Natural killer cell (primary cell): ENCODE results near the gene ADGRL4. TPM values are rescaled to one million over a fixed set of nuclear protein-coding genes. Genes with fewer than 3 reads are reported as not detected.

ENCODE experiments used
- ATAC-seq, 3 donors: fragments of 150-1000 bp in 2 of 3; fragments of 200-7000 bp in 1 of 3; cut with Tn5 transposase; 1 replicate in 1 of 3; 2 replicates in 2 of 3; pipeline ENCODE4 v1.10.0; 2021; ENCODE audit warnings: mild to moderate bottlenecking in 2 of 3, moderate library complexity in 2 of 3
- DNase-seq, 2 donors: peaks; one replicate each; pipeline versions ENCODE4 v3.0.0 to v3.0.0-alpha.2; 2013 to 2021; ENCODE audit warnings: mixed read lengths in 1 of 2
- H3K27ac ChIP-seq: one replicate; pipeline ENCODE4 v1.5.1; 2013; ENCODE audit warnings: mild to moderate bottlenecking, low read length
- H3K27me3 ChIP-seq: one replicate; pipeline ENCODE4 v1.6.1; 2013; ENCODE audit warnings: low read length; ENCODE audit not compliant: control insufficient read depth, insufficient read depth
- H3K36me3 ChIP-seq: one replicate; pipeline ENCODE4 v1.6.1; 2013; ENCODE audit warnings: low read length; ENCODE audit not compliant: control insufficient read depth, insufficient read depth
- H3K4me1 ChIP-seq: one replicate; pipeline ENCODE4 v1.6.1; 2013; ENCODE audit warnings: low read length; ENCODE audit not compliant: control insufficient read depth, insufficient read depth
- H3K4me3 ChIP-seq: one replicate; pipeline ENCODE4 v1.5.1; 2013; ENCODE audit warnings: low read length
- H3K9me3 ChIP-seq: one replicate; pipeline ENCODE4 v1.6.1; 2013; ENCODE audit warnings: low read length; ENCODE audit not compliant: control insufficient read depth, insufficient read depth
- H3K27ac Mint-ChIP-seq, 2 donors: one replicate each; pipeline ENCODE4 v1.8.0; 2022; ENCODE audit warnings: mild to moderate bottlenecking in 2 of 2, mixed read lengths in 2 of 2, moderate library complexity in 1 of 2
- H3K27me3 Mint-ChIP-seq, 2 donors: one replicate each; pipeline ENCODE4 v1.8.0; 2022; ENCODE audit warnings: low read depth in 2 of 2, mixed read lengths in 2 of 2
- H3K36me3 Mint-ChIP-seq: one replicate; pipeline ENCODE4 v1.8.0; 2022; ENCODE audit warnings: mixed read lengths
- H3K4me1 Mint-ChIP-seq, 2 donors: one replicate each; pipeline ENCODE4 v1.8.0; 2022; ENCODE audit warnings: mixed read lengths in 2 of 2
- H3K4me3 Mint-ChIP-seq: one replicate; pipeline ENCODE4 v1.8.0; 2022; ENCODE audit warnings: mild to moderate bottlenecking, moderate library complexity, mixed read lengths
- H3K9me3 Mint-ChIP-seq, 2 donors: one replicate each; pipeline ENCODE4 v1.8.0; 2022; ENCODE audit warnings: mixed read lengths in 2 of 2
- CTCF ChIP-seq: fragments of 200-600 bp; IDR thresholded peaks from one replicate; pipeline ENCODE4 v1.8.0; 2022; ENCODE audit warnings: antibody characterized with exemption
- WGBS: methylation state at CpG from one replicate; pipeline ENCODE4 v1.1.7; 2013; ENCODE audit warnings: missing lambda C conversion rate; ENCODE audit not compliant: insufficient coverage; 5-methylcytosine and 5-hydroxymethylcytosine counted together
- intact Hi-C: fragments of 100-400 bp; cut with micrococcal nuclease; formaldehyde crosslinking; loops from one replicate; pipeline ENCODE4 v1.14.2; 2022
- total RNA-seq, 4 donors: library from RNA; stranded (reverse); fragments of 120-200 nt in 1 of 4; gene quantifications; one replicate each; pipeline versions ENCODE4 v1.2.3 to v1.2.4, GENCODE V29; 2013 to 2022

ADGRL4 gene
- total RNA-seq, 3 donors from 2014 or later (not counting 1 experiment from before 2014, with no cell fraction given): not detected

- intact Hi-C loops: no loop called here
- no peak for ATAC-seq
Measured at GRCh38 chr1:78958711-78959110, 47.8 kb downstream of the ADGRL4 start.

DNA sequence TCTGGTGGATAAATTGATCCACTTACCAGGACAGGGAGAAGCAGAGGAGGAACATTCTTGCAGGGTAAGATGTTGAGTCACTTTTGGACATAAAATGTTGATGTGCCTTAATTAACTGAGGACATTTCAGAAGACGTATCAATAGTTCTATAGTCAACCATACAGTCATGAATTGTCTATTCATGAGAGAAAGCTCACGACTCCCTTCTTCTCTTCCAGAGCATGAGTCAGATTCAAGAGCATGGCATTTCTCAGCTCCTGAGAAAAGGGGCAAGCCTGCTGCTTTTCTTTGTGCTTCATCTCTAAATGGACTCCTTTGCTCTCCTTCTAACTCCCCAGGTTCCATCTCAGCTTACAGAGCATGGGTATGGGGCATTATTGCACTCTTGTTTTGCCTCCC, 55.7 kb downstream of the ADGRL4 start:
- Mint-ChIP-seq H3K4me1 (no peaks in the 10 kb centered on the region), H3K27me3 (no peaks in the 10 kb centered on the region), H3K9me3 (peaks cover 15 to 22% of the 10 kb centered on the region in 2 donors), H3K36me3 (peaks cover 13% of the 10 kb centered on the region), H3K27ac (no peak overlapping the region), H3K4me3 (no peak overlapping the region)
- intact Hi-C loops: no loop called here
- TF ChIP-seq CTCF: no peak
- H3K9me3 ChIP-seq: no peaks in the 10 kb centered on the region
- no peaks in the 10 kb centered on the region for H3K36me3 ChIP-seq
- ATAC-seq (no peak), DNase-seq (no peak)
- no peaks in the 10 kb centered on the region for H3K4me1 ChIP-seq
- no peak overlapping the region for H3K27ac ChIP-seq
- 80% methylated on average over 2 of the region's 2 CpGs for WGBS
- H3K27me3 ChIP-seq: no peaks in the 10 kb centered on the region
- no peak overlapping the region for H3K4me3 ChIP-seq

More at GRCh38 chr1:78958711-78959110, 47.8 kb downstream of the ADGRL4 start:
- Histone ChIP-seq H3K4me1 (no peaks in the 10 kb centered on the region), H3K27me3 (no peaks in the 10 kb centered on the region), H3K4me3 (no peak overlapping the region), H3K36me3 (no peaks in the 10 kb centered on the region), H3K9me3 (no peaks in the 10 kb centered on the region), H3K27ac (no peak overlapping the region)
- 88% methylated on average over 1 of the region's 2 CpGs for WGBS
- Mint-ChIP-seq H3K27ac (no peak overlapping the region), H3K4me1 (no peaks in the 10 kb centered on the region), H3K4me3 (no peak overlapping the region), H3K9me3 (peaks cover 4 to 16% of the 10 kb centered on the region in 2 donors), H3K36me3 (peaks cover 5% of the 10 kb centered on the region), H3K27me3 (no peaks in the 10 kb centered on the region)
- TF ChIP-seq CTCF: no peak
- no peak for DNase-seq

GRCh38 chr1:78949227-78949626, 57.3 kb downstream of the ADGRL4 start:
- no peak for DNase-seq
- H3K27me3 Mint-ChIP-seq: no peaks in the 10 kb centered on the region
- no peaks in the 10 kb centered on the region for H3K27me3 ChIP-seq
- peaks cover 13% of the 10 kb centered on the region for H3K36me3 Mint-ChIP-seq
- H3K36me3 ChIP-seq: no peaks in the 10 kb centered on the region
- no peak overlapping the region for H3K27ac ChIP-seq
- H3K4me3 ChIP-seq: no peak overlapping the region
- H3K27ac Mint-ChIP-seq: no peak overlapping the region
- no peaks in the 10 kb centered on the region for H3K9me3 ChIP-seq
- no CpG with 5 or more reads among the region's 2 CpGs for WGBS
- H3K9me3 Mint-ChIP-seq: peaks cover 15 to 22% of the 10 kb centered on the region in 2 donors
- ATAC-seq: no peak
- no peaks in the 10 kb centered on the region for H3K4me1 Mint-ChIP-seq
- no peak overlapping the region for H3K4me3 Mint-ChIP-seq
- H3K4me1 ChIP-seq: no peaks in the 10 kb centered on the region
- no peak for TF ChIP-seq CTCF
- intact Hi-C loops: no loop called here

DNA sequence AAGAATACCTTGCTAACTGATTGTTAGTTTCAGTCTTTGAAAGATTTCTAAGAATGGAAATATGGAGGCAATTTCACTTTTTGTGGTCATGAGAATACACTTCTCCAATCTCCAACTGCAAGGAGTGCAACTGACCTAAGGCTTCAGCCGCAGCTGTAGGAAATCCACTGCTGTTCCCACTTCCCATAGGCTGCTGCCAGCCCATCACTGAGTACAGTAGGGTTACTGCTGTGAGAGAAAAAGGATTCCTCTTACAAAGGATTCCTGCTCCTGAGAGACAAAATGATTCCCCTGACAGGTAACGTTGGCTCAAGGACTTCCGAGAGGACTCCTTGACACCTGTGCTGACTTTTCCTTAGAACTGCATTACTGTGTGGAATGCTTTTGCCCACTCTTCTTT, 87.4 kb downstream of the ADGRL4 start:
- no peaks in the 10 kb centered on the region for H3K4me1 ChIP-seq
- 95% methylated on average over 3 of the region's 3 CpGs for WGBS
- Mint-ChIP-seq H3K27ac (no peak overlapping the region), H3K36me3 (no peaks in the 10 kb centered on the region), H3K9me3 (peaks cover 9 to 25% of the 10 kb centered on the region in 2 donors), H3K4me1 (no peaks in the 10 kb centered on the region), H3K4me3 (no peak overlapping the region), H3K27me3 (no peaks in the 10 kb centered on the region)
- ATAC-seq (no peak), DNase-seq (no peak)
- no peak for TF ChIP-seq CTCF
- no peaks in the 10 kb centered on the region for H3K36me3 ChIP-seq
- no peaks in the 10 kb centered on the region for H3K27me3 ChIP-seq
- H3K27ac ChIP-seq: no peak overlapping the region
- H3K4me3 ChIP-seq: no peak overlapping the region
- intact Hi-C loops: no loop called here
- H3K9me3 ChIP-seq: no peaks in the 10 kb centered on the region
